DOHH2 (cell line): ENCODE data around the gene TNRC18.
A peak's percentile ranks its signal among the peaks of the same experiment; 100 is the strongest.

Source experiments
- H3F3A ChIP-seq: fragments of 200-600 bp; sonication (generic), shearing (Covaris generic); 2 replicates; pipeline ENCODE4 v1.6.0; 2016; ENCODE audit warnings: antibody characterized with exemption, mild to moderate bottlenecking; ENCODE audit not compliant: control insufficient read depth, insufficient read depth
- H3K27ac ChIP-seq: fragments of 200-600 bp; sonication (generic); 2 replicates; pipeline ENCODE4 v1.5.1; 2014; ENCODE audit warnings: low read depth, mild to moderate bottlenecking, low read length, moderate library complexity
- H3K27me3 ChIP-seq: fragments of 200-600 bp; sonication (generic); 2 replicates; pipeline ENCODE4 v1.6.1; 2014; ENCODE audit warnings: mild to moderate bottlenecking, low read length, mixed read lengths; ENCODE audit not compliant: control insufficient read depth
- H3K36me3 ChIP-seq: fragments of 200-600 bp; sonication (generic); 2 replicates; pipeline ENCODE4 v1.6.1; 2014; ENCODE audit warnings: mild to moderate bottlenecking, low read length, moderate library complexity, mixed read lengths; ENCODE audit not compliant: control insufficient read depth
- H3K4me1 ChIP-seq: fragments of 200-600 bp; sonication (generic); 2 replicates; pipeline ENCODE4 v1.6.1; 2014; ENCODE audit warnings: mild to moderate bottlenecking, low read length, mixed read lengths; ENCODE audit not compliant: control insufficient read depth
- H3K4me2 ChIP-seq: fragments of 200-600 bp; sonication (generic); 2 replicates; pipeline ENCODE4 v1.6.0; 2014; ENCODE audit warnings: mild to moderate bottlenecking, low read length, moderate library complexity
- H3K4me3 ChIP-seq: fragments of 200-600 bp; sonication (generic); 2 replicates; pipeline ENCODE4 v1.5.1; 2014; ENCODE audit warnings: mild to moderate bottlenecking, low read length, mixed read lengths
- H3K79me2 ChIP-seq: fragments of 200-600 bp; sonication (generic); 2 replicates; pipeline ENCODE4 v1.6.1; 2014; ENCODE audit warnings: mild to moderate bottlenecking, low read length, mixed read lengths; ENCODE audit not compliant: control insufficient read depth
- H3K9me2 ChIP-seq: fragments of 200-600 bp; sonication (generic); replicated peaks from 2 replicates; pipeline ENCODE4 v1.6.1; 2014; ENCODE audit warnings: mild to moderate bottlenecking, low read length, mixed read lengths; ENCODE audit not compliant: control insufficient read depth
- H3K9me3 ChIP-seq: fragments of 200-600 bp; sonication (generic); 2 replicates; pipeline ENCODE4 v1.6.1; 2014; ENCODE audit warnings: antibody characterized with exemption, low read length, mixed read lengths; ENCODE audit not compliant: control insufficient read depth, insufficient read depth
- H4K20me1 ChIP-seq: fragments of 200-600 bp; sonication (generic); 2 replicates; pipeline ENCODE4 v1.6.0; 2014; ENCODE audit warnings: low read depth, mild to moderate bottlenecking, antibody characterized with exemption, low read length, moderate library complexity; ENCODE audit not compliant: control insufficient read depth, insufficient read depth
- CTCF ChIP-seq: fragments of 200-600 bp; sonication (generic); IDR thresholded peaks from one replicate; pipeline ENCODE4 v1.5.1; 2014; ENCODE audit warnings: antibody characterized with exemption, mild to moderate bottlenecking, low read depth, low read length; ENCODE audit not compliant: poor library complexity, severe bottlenecking
- EZH2phosphoT487 ChIP-seq: fragments of 200-600 bp; sonication (generic); IDR thresholded peaks from 2 replicates; pipeline ENCODE4 v1.6.1; 2017; ENCODE audit warnings: borderline replicate concordance, mild to moderate bottlenecking, antibody characterized with exemption, low read length, moderate library complexity, mixed read lengths

Gene TNRC18

GRCh38 chr7:5422396-5423305 lies 983 bp downstream of the TNRC18 start:
- TF ChIP-seq EZH2phosphoT487 (no peak; the same call in 1 of the 2 replicates), CTCF (no peak)
- peak overlapping the region; percentile 75 for H3K4me3 ChIP-seq
- H3K79me2 ChIP-seq: no peaks in the 10 kb centered on the region
- no peak overlapping the region for H3K27ac ChIP-seq
- no peaks in the 10 kb centered on the region for H3K36me3 ChIP-seq
- peaks cover 88% of the 10 kb centered on the region for H3K27me3 ChIP-seq
- no peaks in the 10 kb centered on the region for H3K9me2 ChIP-seq
- peak overlapping the region; percentile 88 for H3K4me2 ChIP-seq
- H3K4me1 ChIP-seq: peaks cover 39% of the 10 kb centered on the region
- H3F3A ChIP-seq: peaks cover 12% of the 10 kb centered on the region
- H3K9me3 ChIP-seq: no peaks in the 10 kb centered on the region
- H4K20me1 ChIP-seq: peaks cover 25% of the 10 kb centered on the region

- Histone ChIP-seq H3K4me1 (peaks cover 39% of the 10 kb centered on the region), H3F3A (peaks cover 12% of the 10 kb centered on the region), H3K27me3 (peaks cover 88% of the 10 kb centered on the region), H3K79me2 (no peaks in the 10 kb centered on the region), H3K27ac (no peak overlapping the region), H3K4me2 (peak overlapping the region; percentile 88), H3K4me3 (peak overlapping the region; percentile 75), H3K36me3 (no peaks in the 10 kb centered on the region), H3K9me2 (no peaks in the 10 kb centered on the region), H4K20me1 (peaks cover 25% of the 10 kb centered on the region), H3K9me3 (no peaks in the 10 kb centered on the region)
- TF ChIP-seq EZH2phosphoT487 (peak; percentile 100; the same call in 1 of the 2 replicates), CTCF (no peak)
Measured at GRCh38 chr7:5421714-5422395, 1.8 kb downstream of the TNRC18 start.

GRCh38 chr7:5420881-5421713 lies 2.5 kb downstream of the TNRC18 start:
- Histone ChIP-seq H3K27me3 (peaks cover 84% of the 10 kb centered on the region), H3K4me2 (peak overlapping the region; percentile 88), H3F3A (peaks cover 12% of the 10 kb centered on the region), H3K79me2 (no peaks in the 10 kb centered on the region), H3K36me3 (no peaks in the 10 kb centered on the region), H3K4me3 (peak overlapping the region; percentile 75), H3K9me3 (no peaks in the 10 kb centered on the region), H3K9me2 (no peaks in the 10 kb centered on the region), H3K27ac (no peak overlapping the region), H3K4me1 (peaks cover 39% of the 10 kb centered on the region), H4K20me1 (peaks cover 25% of the 10 kb centered on the region)
- TF ChIP-seq CTCF: no peak
- TF ChIP-seq EZH2phosphoT487: peak; percentile 63; the same call in 1 of the 2 replicates
